Vagina (tissue), 2 donors: ENCODE data around the gene LRCH4. TPM values are rescaled to one million over a fixed set of nuclear protein-coding genes. Genes with fewer than 3 reads are reported as not detected.
A peak's percentile ranks its signal among the peaks of the same experiment; 100 is the strongest.

Experiments used
- DNase-seq, 2 donors: peaks; one replicate each; pipeline ENCODE4 v3.0.0-alpha.2; 2017; ENCODE audit errors: extremely low spot score in 2 of 2
- H3K27ac ChIP-seq: fragments of 200-600 bp; sonication (generic); one replicate; pipeline ENCODE4 v1.5.1; 2019
- H3K27me3 ChIP-seq: fragments of 200-600 bp; sonication (generic); one replicate; pipeline ENCODE4 v1.5.1; 2019
- H3K36me3 ChIP-seq, 2 donors: fragments of 200-600 bp; sonication (generic); one replicate each; pipeline ENCODE4 v1.5.1; 2017 to 2019
- H3K4me1 ChIP-seq: fragments of 200-600 bp; sonication (generic); one replicate; pipeline ENCODE4 v1.5.1; 2019
- H3K4me3 ChIP-seq, 2 donors: fragments of 200-600 bp; sonication (generic); 1 replicate in 1 of 2; 2 replicates in 1 of 2; pipeline ENCODE4 v1.5.1; 2016 to 2019
- H3K9me3 ChIP-seq: fragments of 200-600 bp; sonication (generic); one replicate; pipeline ENCODE4 v1.5.1; 2019
- POLR2A ChIP-seq, 2 donors: fragments of 450-650 bp; IDR thresholded peaks; one replicate each; pipeline ENCODE4 v1.6.1; 2017; ENCODE audit warnings: antibody characterized with exemption in 2 of 2, mild to moderate bottlenecking in 2 of 2, moderate library complexity in 2 of 2
- POLR2AphosphoS5 ChIP-seq, 2 donors: sonication (generic); formaldehyde crosslinking; IDR thresholded peaks; one replicate each; pipeline ENCODE4 v1.9.0; 2017; ENCODE audit warnings: antibody characterized with exemption in 2 of 2, mild to moderate bottlenecking in 2 of 2, low read depth in 1 of 2; ENCODE audit not compliant: insufficient read depth in 1 of 2
- intact Hi-C: fragments of 100-400 bp; cut with DNase I; formaldehyde crosslinking; loops from one replicate; pipeline ENCODE4 v1.15.1; 2023
- total RNA-seq: library from RNA; depleted of rRNA; stranded (reverse); fragments of >200 nt; gene quantifications from one replicate; pipeline ENCODE4 v1.2.3, GENCODE V29; 2016
- TF ChIP-seq, protein P1 (sequence below), 3 experiments: fragments of 450-650 bp in 2 of 3; fragments of 200-600 bp in 1 of 3; sonication (generic) in 1 of 3; IDR thresholded peaks; one replicate each; pipeline ENCODE4 v1.5.1; 2017 to 2019; ENCODE audit warnings: antibody characterized with exemption in 3 of 3, mild to moderate bottlenecking in 2 of 3, moderate library complexity in 2 of 3

The LRCH4 gene
- total RNA-seq, 1 donor from 2014 or later: 72.2 TPM

DNA sequence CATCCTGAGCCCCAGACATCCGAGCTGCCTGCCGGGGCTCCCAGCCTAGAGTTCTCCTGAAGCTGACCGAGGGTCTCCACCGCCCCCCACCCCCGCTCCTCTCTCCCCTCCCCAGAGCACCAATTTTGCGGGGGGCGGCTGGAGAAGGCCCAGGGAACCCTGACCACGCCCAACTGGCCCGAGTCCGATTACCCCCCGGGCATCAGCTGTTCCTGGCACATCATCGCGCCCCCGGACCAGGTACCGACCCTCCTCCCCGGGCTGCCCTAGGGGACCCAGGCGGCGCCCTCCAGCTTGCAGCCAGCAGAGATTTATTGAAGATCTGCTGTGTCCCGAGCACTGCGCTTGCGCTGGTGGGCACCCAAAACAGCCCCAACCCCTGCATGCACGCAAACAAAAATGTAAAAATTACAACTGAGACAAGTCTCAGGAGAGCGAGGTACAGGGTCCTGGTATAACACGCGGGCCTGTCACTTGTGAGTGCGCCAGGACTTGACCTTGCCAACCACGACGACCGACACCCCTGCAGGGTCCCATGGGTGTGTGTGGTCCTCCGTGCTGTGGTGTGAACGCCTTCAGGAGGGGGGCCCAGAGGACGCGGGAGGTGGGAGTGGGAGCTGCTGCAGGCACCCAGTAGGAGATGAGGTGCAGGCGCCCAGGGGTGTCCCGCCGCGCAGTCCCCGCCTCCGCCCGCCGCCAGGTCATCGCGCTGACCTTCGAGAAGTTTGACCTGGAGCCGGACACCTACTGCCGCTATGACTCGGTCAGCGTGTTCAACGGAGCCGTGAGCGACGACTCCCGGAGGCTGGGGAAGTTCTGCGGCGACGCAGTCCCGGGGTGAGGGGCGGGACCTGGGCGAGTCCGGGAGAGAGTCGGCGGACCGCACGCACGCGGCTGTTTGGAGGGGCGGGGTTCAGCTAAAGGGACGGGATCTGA, 19.3 kb upstream of the LRCH4 start:
- no peaks in the 10 kb centered on the region for H3K36me3 ChIP-seq
- intact Hi-C loops: loop anchor here (5.0 kb wide), 2 partner anchors 72 to 87 kb away; partner anchors contain the start of gene GIGYF1
- peak overlapping the region; percentile 74 to 86 for H3K4me3 ChIP-seq
- no peak for DNase-seq
- H3K9me3 ChIP-seq: no peaks in the 10 kb centered on the region
- no peaks in the 10 kb centered on the region for H3K27me3 ChIP-seq
- H3K27ac ChIP-seq: peak overlapping the region; percentile 93
- H3K4me1 ChIP-seq: peaks cover 26% of the 10 kb centered on the region
- TF ChIP-seq POLR2AphosphoS5 (IDR thresholded peaks at IDR 0.05; ENCODE audit: insufficient read depth in 1 of 2, low read depth in 1 of 2) (no peak), POLR2A (IDR thresholded peaks at IDR 0.05) (no peak)
- TF ChIP-seq, protein P1, sequence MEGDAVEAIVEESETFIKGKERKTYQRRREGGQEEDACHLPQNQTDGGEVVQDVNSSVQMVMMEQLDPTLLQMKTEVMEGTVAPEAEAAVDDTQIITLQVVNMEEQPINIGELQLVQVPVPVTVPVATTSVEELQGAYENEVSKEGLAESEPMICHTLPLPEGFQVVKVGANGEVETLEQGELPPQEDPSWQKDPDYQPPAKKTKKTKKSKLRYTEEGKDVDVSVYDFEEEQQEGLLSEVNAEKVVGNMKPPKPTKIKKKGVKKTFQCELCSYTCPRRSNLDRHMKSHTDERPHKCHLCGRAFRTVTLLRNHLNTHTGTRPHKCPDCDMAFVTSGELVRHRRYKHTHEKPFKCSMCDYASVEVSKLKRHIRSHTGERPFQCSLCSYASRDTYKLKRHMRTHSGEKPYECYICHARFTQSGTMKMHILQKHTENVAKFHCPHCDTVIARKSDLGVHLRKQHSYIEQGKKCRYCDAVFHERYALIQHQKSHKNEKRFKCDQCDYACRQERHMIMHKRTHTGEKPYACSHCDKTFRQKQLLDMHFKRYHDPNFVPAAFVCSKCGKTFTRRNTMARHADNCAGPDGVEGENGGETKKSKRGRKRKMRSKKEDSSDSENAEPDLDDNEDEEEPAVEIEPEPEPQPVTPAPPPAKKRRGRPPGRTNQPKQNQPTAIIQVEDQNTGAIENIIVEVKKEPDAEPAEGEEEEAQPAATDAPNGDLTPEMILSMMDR (IDR thresholded peaks at IDR 0.05): no peak

DNA sequence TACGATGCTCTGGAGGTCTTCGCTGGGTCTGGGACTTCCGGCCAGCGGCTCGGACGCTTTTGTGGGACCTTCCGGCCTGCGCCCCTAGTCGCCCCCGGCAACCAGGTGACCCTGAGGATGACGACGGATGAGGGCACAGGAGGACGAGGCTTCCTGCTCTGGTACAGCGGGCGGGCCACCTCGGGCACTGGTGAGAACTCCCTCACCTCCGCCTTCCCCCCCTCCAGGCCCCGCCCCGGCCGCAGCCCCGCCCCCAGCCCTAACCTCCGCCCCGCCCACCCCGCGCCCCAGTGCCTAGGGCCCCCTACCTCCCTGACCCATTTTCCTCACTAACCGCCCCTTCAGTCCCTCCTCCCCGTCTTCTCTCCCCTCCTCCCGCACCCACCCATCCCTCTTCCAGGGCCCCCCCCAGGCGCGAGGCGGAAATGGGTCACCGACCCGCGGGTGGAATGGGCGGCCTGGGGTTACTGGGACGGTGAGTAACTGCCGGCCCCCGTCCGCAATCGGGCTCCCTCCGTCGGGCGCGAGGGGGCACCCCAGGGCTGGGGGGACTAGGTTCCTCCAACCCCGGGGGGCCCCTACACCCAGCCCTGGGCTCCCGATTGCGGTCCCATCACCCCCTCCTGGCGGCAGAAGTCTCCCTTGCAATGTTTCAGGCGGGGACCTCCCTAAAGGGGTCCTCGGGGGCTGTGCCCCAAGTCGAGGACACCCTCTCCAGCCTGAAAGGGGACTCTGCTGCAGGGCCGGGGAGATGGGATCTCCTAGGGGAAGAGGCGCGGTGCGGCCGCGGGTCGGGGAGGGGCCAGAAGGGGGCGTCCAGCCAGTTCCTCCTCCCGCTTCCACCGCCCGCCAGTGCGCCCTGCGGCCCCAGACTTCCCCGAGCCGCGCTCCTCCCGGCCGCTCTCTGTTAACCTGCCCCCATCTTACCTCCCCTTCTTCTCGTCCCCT, 18.4 kb upstream of the LRCH4 start:
- DNase-seq: no peak
- TF ChIP-seq, protein P1 (IDR thresholded peaks at IDR 0.05): no peak
- peak in 1 of 2 donors; percentile 83 for TF ChIP-seq POLR2A (IDR thresholded peaks at IDR 0.05)
- peak in 1 of 2 donors; percentile 97 for TF ChIP-seq POLR2AphosphoS5 (IDR thresholded peaks at IDR 0.05; ENCODE audit: insufficient read depth in 1 of 2, low read depth in 1 of 2)

DNA sequence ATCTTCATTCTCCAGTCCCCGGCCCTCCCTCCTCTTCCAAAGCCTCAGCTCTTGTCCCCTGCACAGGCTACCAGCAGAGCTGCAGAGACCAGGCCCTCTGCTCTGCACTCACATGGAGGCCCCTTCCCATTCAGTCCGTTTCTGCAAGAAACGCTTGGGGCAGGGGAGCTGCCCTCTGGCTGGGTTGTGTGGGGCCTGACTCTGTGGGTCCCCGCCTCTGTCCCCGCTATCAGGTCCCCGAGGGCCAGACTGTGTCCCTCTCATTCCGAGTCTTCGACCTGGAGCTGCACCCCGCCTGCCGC, 17.7 kb upstream of the LRCH4 start:
- Histone ChIP-seq H3K27ac (peak overlapping the region; percentile 93), H3K9me3 (no peaks in the 10 kb centered on the region), H3K4me3 (peak overlapping the region; percentile 74 to 86), H3K36me3 (no peaks in the 10 kb centered on the region), H3K27me3 (no peaks in the 10 kb centered on the region), H3K4me1 (peaks cover 26% of the 10 kb centered on the region)
- intact Hi-C loops: loop anchor here (5.0 kb wide), 2 partner anchors 74 to 89 kb away; partner anchors contain the start of gene GIGYF1
- DNase-seq: no peak
- TF ChIP-seq POLR2A (IDR thresholded peaks at IDR 0.05): no peak
- TF ChIP-seq, protein P1 (IDR thresholded peaks at IDR 0.05): peak in 1 of 3 experiments; percentile 5

More for the DNA sequence above, 18.4 kb upstream of the LRCH4 start:
- Histone ChIP-seq H3K27ac (peak overlapping the region; percentile 93), H3K4me1 (peaks cover 26% of the 10 kb centered on the region), H3K9me3 (no peaks in the 10 kb centered on the region), H3K27me3 (no peaks in the 10 kb centered on the region), H3K4me3 (peak overlapping the region; percentile 74 to 86), H3K36me3 (no peaks in the 10 kb centered on the region)
- intact Hi-C loops: loop anchor here (5.0 kb wide), 2 partner anchors 73 to 88 kb away; partner anchors contain the start of gene GIGYF1

DNA sequence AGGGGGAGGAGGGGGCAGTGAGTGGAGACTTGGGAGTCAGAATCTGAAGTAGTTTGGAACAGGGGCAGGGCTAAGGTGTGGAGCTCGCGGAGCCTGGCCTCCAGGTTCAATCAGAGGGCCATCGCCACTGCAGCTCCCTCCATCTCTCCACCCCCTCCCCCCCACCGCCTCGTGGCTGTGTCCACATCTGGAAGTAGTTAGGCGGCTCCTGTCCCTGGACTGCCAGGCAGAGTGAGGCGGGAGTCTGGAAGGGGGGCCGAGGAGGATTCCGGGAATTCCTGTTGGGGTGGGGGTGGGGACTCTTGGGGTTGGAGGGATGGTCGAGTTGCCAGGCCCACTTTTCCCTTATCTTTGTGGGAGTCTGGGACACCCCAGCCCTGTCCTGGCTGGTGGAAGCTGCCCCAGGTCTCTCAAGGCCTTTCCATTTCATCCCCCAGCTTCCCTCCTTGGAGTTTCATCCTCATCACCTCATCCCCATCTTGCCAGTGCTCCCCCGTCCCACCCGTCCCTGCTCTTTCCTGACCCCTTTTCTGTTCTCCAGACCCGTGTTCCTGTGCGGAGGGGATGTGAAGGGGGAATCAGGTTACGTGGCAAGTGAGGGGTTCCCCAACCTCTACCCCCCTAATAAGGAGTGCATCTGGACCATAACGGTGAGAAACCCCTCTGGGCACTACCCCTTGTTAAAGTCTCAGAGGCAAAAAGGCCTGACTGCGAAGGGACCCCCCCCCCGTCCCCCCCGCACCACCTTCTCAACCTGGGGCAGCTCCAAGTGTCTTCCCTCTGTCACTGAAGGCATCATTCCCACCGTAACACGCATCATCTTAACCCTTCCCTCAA, 17.2 kb upstream of the LRCH4 start:
- peak overlapping the region; percentile 74 to 86 for H3K4me3 ChIP-seq
- DNase-seq: peak in 1 of 2 donors; percentile 96
- H3K9me3 ChIP-seq: no peaks in the 10 kb centered on the region
- H3K27me3 ChIP-seq: no peaks in the 10 kb centered on the region
- TF ChIP-seq POLR2A (IDR thresholded peaks at IDR 0.05): no peak
- peak in 1 of 2 donors; percentile 58 for TF ChIP-seq POLR2AphosphoS5 (IDR thresholded peaks at IDR 0.05; ENCODE audit: insufficient read depth in 1 of 2, low read depth in 1 of 2)
- intact Hi-C loops: loop anchor here (5.0 kb wide), 2 partner anchors 74 to 89 kb away; partner anchors contain the start of gene GIGYF1
- peaks cover 26% of the 10 kb centered on the region for H3K4me1 ChIP-seq
- peak overlapping the region; percentile 93 for H3K27ac ChIP-seq
- no peaks in the 10 kb centered on the region for H3K36me3 ChIP-seq
